Activated CD4-positive, alpha-beta T cell treated with anti-CD3 and anti-CD28 coated beads for 48 hours (primary cell): ENCODE data around the gene L3MBTL3.

ENCODE experiments used
- DNase-seq: peaks from one replicate; pipeline ENCODE4 v3.0.0-alpha.2; 2020

The L3MBTL3 gene

DNA sequence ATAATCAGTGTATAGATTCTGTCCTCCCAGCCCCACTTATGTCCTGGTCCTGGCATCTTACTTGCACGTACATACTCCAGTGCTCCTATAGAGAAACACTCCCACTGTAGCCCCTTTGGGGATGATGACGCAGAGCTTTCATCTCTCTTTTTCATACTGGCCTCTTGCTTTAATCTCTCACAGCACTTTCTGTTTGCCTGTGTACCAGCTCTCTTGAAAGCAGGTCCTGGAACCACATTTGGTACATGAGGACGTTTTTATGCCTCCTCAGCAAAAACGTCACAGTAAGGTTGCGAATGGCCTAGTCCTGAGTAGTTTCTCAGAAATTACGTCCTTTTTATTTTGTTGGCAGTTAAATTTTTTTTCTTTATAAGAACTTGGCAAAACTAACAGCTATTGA is 10.8 kb downstream of the L3MBTL3 start:
- DNase-seq: peak; percentile 25

DNA sequence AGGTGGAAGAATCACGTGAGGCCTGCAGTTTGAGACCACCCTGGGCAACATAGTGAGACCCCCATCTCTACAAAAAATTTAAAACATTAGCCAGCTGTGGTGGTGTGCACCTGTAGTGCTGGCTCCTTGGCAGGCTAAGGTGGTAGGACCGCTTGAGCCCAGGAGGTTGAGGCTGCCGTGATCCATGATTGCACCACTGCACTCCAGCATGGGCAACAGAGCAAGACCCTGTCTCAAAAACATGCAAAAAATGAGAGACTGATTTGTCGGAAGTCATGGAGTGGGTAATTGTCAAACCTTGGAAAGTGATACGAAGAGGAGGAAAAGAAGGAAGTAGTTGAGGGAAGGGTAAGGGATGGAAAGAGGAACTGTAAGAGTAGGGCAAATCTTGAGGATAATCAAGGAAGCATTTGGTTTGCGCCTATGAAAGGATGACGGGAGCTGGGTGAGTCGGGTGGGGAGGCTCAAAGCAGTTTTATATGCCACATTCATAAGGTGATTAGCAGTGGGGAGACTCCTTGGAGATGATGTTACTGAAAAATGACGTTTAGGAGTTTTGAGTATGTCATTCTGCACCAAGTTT is 14.5 kb downstream of the L3MBTL3 start:
- DNase-seq: no peak

DNA sequence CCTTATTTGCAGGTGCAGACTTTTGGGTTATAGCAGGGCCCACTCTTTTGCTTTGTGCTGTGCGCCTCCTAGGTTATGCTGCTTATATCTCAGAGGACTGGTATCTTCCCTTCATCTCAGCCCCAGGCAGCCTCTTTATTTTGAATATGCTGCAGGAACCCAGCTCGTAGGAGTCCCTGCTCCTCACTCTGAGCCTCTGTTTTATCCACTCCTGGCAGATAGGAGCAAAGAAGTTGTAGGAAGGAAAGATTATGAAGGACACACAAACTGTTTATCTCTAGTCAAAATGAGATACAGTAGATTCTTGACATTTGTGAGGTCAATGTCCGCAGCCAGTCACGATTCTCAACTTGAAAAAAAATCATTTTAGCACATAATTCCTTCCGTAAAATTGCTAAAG is 15.6 kb downstream of the L3MBTL3 start:
- DNase-seq: no peak

DNA sequence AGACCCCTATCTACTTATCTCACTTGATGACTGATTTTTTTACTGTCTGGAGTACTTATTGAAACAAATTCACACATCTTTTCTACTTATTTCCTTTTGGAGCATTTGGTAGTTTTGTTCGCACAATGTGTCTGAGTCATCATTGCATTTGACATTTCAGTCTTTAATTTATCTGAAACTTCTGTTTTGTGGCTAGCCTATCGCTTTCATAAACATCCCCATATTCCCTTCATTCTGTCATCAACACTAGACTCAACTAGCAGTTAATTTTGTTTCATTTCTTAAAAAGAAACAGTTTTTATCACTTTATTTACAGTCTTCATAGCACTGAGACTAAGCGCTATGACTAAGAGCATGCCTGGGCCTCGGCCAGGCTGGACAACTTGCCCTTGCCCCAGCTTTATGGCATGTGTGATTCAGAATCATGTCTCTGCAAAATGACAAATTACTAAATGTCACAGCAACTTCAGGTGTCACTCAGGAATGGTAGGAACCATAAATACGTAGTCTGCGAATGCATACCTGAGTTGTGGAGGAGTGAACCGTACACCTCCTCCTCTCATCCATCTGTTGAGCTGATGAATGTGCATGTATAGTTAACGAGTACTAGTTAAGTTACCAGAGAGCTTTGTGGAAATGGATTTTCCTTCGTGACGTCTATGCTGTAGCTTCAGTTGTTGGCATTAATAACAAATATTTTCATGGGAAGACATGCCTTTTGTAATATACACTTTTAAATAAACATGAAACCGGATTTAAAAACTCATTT is 16.2 kb downstream of the L3MBTL3 start:
- peak; percentile 32 for DNase-seq

DNA sequence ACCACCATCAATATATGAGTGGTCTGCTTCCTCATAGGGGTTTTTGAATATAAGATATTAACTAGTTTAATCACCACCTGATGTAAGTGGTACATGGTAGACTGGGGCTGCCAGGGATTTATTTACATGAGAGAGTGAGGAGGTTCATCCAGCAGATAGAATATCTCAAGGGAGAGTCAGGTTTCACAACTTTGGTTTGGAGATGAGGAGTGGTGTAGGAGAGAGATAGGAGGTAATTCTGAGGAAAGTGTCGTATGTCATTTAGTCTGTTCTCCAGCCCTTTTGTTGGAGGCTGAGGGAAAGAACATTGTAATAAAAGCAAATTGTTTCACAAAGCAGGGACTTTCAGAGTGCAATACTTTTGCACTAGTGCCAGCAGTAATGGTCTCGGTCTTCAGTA is 16.8 kb downstream of the L3MBTL3 start:
- DNase-seq: no peak

DNA sequence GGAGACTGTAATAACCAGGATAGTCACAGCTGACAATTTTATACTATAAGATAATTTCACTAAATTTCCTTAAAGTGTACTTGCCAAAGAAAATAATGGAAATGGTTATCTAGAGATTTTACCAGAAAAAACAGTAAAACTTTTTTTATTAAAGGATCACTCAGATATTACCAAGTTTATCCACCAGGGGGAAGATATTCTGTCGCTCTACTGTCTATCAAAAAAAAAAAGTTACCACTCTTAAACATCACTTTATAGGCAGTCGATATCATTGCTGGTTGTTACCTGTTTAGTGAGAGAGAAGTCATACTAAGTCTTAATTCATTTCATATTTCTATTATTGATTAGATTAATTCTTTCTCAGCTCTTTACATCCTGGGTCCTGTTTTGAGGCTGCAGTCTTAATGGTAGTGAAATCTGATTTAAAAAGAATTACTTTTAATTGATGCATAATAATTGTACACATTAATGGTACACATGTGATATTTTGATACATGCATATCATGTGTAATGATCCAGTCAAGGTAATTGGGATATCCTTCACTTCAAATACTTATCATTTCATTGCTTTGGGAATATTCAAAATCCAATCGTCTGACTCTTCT is 18.9 kb downstream of the L3MBTL3 start:
- no peak for DNase-seq

DNA sequence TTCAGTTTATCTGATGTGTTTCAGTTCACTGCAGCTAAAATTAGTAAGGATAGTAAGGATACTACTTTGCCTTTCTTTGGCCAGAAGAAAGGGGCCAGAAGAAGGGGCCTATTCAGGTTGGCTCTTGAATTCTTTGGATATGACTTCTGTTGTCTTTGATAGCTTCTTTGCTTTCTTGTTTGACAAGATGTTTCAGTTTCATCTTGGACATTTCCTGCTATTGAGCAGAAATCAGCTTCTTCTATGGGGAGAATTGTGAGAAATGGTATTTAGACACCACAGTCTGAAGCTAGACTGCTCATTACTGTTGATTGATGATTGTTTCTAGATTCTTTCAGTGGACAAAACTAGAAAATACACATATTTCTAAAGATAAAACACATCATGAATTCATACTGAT is 23.2 kb downstream of the L3MBTL3 start:
- DNase-seq: no peak

DNA sequence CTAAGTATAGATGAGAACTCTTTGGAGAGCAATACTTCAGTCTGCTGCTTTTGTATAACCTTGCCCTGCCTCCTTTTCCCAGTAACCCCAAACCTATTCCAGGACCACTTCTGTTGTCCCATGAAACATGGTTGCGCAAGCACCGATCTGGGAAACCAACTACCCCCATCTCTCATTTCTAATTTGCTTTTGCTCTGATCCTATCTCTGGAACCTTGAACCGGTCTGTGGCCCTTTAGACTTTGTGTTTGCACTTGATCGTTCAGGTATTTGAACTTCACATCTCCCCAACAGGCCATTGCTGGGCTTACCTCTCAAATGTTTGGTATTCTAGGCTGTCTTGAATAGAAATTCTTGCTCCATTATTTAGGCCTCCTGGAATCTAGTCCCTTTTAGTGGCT is 25.0 kb downstream of the L3MBTL3 start:
- DNase-seq: no peak

DNA sequence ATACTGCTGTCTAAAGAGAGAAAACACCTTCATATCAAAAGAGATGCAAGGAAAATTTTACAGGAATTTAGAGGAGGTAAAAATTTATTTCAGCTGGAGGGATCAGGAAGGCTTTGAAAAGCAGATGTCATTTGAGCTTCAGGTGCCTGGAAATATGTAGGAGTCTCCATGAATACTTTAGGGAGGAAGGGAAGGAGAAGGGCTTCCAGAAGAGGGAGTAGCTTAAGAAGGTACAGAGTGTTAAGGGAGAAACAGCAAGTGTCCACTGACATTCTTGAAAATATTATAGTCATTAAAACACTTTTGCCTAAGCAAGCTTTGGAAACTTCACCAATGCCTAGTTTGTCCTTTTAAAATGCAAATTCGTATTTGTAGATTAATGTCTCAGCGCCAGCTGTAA is 27.2 kb downstream of the L3MBTL3 start:
- DNase-seq: no peak

DNA sequence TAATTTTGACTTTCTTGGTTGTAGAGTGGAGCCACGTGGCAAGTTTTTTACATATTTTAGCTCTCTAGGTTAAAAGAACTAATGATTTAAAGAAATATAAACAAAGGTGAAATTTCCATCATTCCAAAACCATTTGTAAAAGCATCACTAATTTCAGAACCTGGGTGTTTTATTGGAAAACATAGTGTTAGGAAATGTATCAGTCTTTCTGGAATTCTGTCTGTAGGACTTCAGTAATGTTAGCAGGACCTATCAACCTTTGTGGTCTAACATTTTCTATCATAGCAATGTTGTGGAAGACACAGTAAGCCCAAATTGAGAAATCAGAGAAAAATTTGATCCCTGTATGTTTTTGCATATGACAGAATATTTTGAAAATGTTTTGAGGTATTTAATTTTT is 28.3 kb downstream of the L3MBTL3 start:
- no peak for DNase-seq

DNA sequence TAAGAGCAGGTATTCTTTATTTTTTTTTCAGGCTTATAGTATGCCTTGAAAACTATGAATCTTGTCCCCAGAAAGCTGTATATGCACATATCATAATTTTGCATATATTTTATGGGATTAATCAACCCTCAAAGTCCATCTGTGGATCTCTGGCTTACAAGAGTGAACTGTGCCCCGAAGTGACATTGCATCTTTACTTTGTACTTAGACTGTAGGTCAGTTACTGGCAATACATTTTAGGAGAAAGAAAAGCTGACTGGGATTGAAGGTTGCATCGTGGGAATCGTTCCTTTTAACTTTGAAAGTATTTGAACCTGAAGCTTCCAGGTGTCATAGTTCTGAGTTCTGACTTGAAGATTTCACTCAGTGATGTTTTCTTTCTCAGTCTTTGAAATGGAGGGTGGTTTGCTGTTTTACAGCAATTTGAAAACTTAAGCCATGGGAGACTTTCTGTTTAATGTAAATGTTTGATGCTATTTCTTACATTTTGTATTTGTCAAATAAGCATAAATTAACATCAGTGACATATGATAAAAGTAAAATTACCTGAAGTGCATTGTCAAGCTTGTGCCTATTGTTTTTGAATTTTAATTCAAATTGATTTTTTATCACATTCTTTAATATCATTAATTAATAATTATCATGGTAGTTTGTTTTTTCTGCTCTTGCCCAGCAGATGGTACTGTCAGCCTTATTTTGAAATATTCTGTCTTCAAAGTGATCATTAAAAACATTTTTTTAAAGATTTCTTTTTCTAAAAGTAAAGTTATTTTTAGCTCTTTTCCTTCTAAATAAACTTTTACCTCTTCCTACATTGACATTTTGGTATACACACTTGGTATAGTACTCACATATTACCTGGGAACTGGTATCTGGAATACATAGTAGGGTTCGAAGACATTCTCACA is 29.0 kb downstream of the L3MBTL3 start:
- DNase-seq: no peak

DNA sequence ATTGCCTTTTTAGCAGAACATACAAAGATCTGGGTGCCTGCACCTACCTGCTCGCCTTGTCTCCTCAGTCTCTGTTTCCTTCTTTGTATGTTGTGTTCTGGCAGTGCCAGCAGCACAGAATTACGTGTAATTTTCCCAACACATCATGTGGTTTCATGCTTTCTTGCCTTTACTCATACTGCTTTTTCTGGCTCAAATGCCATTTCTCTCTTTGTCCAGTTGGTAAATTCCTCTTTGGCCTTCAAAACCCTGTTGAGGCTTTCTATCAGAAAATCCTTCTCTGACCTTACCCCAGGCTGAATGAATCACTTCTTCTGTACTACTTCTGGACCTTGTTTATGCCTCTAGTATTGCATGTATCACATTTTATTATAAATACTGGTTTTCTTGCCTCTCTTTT is 31.8 kb downstream of the L3MBTL3 start:
- no peak for DNase-seq

DNA sequence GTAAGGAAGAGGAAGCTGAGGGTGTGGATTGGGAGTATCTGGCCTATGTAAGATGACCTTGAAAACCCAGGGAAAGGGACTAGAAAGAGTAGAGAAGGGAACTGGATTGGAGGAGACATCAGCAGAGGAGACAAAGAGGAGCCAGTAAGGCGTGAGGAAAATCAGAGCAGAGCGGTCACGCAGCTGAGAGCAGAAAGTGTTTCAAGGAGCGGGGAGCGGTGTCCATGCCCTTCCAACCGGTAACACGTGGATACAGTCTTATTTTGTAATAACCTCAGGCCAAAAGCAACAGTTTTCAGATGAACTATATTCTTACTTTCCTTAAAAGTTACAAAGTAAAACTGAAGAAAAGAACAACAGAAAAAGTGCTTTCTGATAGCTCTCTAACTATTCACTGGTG is 36.3 kb downstream of the L3MBTL3 start:
- no peak for DNase-seq

DNA sequence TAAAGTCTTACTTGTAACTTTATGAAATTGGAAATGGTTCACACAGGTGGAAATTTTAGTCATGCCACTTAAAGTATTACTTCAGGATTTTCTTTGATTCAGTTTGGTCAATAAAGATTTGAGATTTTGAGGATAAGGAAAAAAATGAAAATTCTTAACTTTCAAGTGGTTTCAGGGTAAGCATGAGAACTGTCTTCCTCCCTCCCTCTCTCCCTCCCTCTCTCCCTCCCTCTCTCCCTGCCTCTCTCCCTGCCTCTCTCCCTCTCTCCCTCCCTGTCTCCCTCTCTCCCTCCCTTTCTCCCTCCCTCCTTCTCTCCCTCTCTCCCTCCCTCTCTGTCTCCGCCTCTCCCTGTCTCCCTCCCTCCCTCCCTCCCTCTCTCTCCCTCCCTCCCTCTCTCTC is 36.9 kb downstream of the L3MBTL3 start:
- no peak for DNase-seq

DNA sequence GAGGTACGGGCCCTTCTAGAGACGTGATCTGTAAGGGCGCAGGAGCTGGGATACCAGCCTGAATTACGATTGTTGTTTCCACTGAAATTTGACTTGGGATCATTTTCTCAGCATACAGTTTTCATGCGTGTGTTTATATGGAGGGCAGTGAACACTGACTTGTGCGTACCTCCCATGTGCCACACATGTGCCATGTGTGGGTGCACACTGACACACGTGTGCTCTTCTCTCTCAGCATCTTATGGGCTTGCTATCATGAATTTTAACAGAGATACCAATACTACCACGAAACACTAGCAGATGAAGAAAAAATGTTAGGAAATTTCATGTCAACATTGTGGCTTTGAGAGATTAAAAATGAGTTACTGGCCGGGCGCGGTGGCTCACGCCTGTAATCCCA is 39.1 kb downstream of the L3MBTL3 start:
- no peak for DNase-seq

DNA sequence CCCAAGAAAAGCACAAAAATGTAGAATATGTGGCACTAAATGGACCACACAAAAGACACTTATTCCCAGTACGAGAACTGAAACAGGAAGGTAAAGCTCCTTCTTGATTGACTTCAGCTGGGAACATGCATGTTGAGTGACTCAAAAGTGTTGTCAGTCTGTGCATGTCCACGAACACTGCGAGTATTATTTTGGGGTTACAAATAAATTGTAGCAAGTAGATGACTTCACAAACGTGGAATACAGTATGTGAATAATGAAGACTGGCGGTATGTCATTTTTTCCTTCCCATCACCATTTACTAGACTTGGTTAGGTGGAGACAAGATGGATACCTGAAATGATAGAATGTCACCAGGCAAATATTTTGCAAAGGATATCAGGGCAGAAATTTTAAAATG is 45.4 kb downstream of the L3MBTL3 start:
- DNase-seq: no peak

DNA sequence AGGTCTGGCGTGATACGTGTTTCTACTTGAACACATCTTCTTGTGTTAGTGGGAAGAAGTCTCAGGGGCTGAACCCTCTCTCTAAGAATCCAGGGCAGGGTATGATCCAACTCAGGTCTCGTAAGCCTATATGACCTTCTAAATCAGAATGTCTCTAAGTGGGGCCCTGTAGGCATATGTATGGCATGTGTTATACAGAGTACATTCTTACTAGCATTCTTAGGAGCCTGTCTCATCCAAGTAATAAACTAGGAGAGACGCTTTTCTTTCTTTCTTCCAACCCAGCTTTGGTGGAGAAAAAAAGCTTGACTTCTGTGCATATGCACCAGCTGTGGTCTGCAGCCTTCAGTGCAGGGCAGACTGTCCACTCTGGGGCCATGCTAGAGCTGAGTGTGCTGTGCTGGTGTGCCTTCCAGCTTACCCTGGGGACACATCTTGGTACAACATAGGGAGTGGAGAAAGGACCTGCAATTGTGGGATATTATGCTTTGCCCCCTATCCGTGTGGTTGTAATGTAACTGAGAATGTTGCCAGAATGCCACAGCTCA is 47.3 kb downstream of the L3MBTL3 start:
- DNase-seq: no peak

DNA sequence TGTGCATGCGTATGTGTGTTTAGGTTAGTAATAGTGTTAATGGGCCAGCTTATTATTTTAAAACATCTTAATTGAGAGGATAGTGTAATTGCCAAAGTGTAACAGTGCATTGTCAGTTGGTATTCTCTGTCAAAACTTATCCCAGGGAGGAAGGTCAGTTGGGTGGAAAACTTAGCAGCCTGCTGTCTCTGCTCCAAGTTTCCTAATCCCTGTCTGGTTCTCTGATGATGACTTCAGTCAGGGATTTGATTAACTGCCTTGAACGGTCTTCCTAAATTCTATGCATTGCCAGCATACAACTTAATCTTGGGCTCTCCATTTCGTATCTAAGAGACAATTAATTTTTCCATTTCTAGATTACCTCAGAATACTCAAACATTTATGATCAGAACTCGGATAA is 51.1 kb downstream of the L3MBTL3 start:
- no peak for DNase-seq

DNA sequence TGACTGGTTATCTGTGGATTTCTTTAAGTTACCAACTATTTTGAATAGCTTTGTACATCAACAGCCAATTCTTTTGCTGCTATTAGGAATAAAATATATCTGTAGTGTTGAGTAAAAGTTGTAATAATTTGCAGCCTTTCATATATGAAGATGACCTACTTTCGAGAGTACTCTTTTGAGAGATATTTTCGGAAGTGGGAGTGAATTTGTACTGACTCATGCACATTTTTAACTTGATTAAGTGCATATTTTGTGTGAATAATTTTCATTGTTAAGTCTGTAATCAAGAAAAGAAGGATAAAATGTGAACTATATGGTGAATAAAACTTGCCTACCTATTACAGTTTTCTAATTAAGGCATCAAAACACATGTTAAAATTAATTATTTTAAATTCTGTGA is 51.9 kb downstream of the L3MBTL3 start:
- DNase-seq: no peak

DNA sequence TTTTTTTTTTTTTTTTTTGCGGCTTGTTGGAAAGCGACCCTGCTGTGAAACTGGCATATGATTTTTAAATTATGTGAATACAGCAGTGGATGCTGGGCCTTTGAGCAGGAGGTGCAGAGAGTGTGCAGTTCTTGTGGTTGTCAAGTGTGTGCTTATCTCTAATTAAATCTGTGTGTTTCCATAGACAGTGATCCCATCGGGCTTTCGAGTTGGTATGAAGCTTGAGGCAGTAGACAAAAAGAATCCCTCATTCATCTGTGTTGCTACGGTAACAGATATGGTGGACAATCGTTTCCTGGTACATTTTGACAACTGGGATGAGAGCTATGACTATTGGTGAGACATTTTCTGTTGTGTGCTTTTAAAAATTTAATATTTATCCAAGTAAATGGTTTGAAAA is 52.4 kb downstream of the L3MBTL3 start:
- DNase-seq: no peak

DNA sequence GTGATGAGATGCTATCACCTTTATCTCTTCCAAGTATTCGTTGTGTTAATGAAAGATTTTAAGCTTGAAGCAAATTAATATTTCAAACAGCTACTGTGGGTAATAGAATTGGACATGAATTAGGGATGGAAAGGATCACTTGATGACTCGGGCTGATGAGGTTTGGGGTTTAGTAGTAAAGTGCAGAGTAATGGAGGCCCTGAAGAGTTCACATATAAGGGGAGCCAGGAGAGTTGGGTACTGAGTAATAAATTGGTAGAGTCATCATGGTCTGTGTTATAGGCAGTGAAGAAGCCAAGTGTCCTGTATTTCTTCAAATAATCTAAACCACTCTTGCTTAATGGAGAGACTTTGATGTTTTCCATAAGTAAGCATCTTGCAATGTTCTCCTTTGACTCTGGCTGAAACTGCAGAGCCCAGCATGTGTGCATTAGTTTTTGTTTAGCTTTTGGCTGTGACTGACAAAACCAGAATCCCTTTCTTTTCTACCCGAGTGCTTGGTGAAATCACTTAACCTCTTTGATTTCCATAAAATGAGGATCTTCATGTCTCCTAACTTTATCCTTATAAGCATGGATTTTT is 57.6 kb downstream of the L3MBTL3 start:
- no peak for DNase-seq

DNA sequence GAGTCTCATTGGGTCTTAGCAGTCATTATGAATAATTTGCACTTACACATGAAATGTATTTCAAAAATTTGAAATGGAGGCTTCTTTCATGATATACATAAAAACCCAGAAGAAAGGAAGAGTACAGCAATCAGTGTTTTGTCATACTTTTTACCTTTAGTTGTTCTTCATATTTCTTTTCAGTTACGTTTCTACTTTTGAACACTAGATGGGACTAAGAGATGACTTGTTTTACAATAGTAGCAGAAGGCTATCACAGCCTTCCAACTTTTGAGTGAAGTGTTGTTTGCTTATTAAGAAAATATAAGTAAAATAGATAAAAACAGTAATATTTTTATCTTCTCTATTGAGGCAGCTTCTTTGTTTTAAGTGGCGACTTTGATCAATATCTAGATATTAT is 58.1 kb downstream of the L3MBTL3 start:
- no peak for DNase-seq

DNA sequence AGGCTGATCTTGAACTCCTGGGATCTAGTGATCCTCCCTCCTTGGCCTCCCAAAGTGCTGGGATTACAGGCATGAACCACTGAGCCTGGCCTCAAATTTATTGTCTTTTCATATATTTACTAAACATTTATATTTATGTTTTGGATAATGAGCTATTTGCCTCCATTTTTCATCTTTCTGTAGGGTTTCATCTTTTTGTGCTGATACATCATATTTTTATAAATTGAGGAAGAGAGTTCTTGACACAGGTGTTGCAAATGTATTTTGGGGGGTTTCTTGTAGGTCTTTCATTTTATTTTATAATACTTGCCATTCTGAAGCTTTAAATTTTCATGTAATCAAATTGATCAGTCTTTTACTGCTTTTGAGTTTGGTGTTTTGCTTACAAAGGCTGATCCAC is 72.4 kb downstream of the L3MBTL3 start:
- no peak for DNase-seq
